K562 (cell line): ENCODE measurements around the gene ARHGAP18. TPM values are rescaled to one million over a fixed set of nuclear protein-coding genes. Genes with fewer than 3 reads are reported as not detected.

Experiments
- ATAC-seq: fragments of 200-7000 bp; cut with Tn5 transposase; 3 replicates; pipeline ENCODE4 v1.9.1; 2020; ENCODE audit warnings: moderate library complexity
- BruUV-seq: library from RNA; stranded (reverse); fragments of 400-500 nt; replicated peaks from 2 replicates; lab custom pipeline; 2021; lab: Mats Ljungman, UMichigan
- CTCF ChIA-PET: fragments of 300-600 bp; formaldehyde crosslinking; extraction: SDS; loops from one replicate; lab custom pipeline; 2021; ENCODE audit warnings: low intra/inter-chr PET ratio; lab: Yijun Ruan, JAX
- POLR2A ChIA-PET: fragments of 300-600, 350-650 bp; sonication (Branson Sonifier 250); formaldehyde crosslinking; extraction: SDS; loops from one replicate; lab custom pipeline; 2021; ENCODE audit warnings: antibody characterized with exemption, inconsistent platforms; lab: Yijun Ruan, JAX
- DNase-seq, 4 experiments: peaks; one replicate each; pipeline versions ENCODE4 v3.0.0 to v3.0.0-alpha.2; 2011 to 2018; ENCODE audit warnings: low spot score in 3 of 4, mixed read lengths in 3 of 4; ENCODE audit errors: extremely low read depth in 1 of 4
- FAIRE-seq: peaks from 2 replicates; lab custom pipeline; 2011; peaks lifted over from hg19 to GRCh38; lab: Jason Lieb, UNC
- H2AFZ ChIP-seq: 2 replicates; pipeline ENCODE4 v1.6.0; 2011; ENCODE audit warnings: low read depth, low read length, control low read depth, inconsistent platforms
- H3K27ac ChIP-seq: fragments of 200-600 bp; 3 replicates; pipeline ENCODE4 v1.8.0; 2011; ENCODE audit warnings: low read depth, mild to moderate bottlenecking, control low read depth, inconsistent platforms, low read length, moderate library complexity, mixed read lengths; ENCODE audit errors: extremely low read depth
- H3K27me3 ChIP-seq, 2 experiments: fragments of 300-600 bp in 1 of 2; 2 replicates in 1 of 2; 3 replicates in 1 of 2; pipeline versions ENCODE4 v1.6.0 to v1.8.0; 2011; ENCODE audit warnings: inconsistent platforms in 2 of 2, low read length in 2 of 2, mild to moderate bottlenecking in 1 of 2, mixed read lengths in 1 of 2, moderate library complexity in 1 of 2; ENCODE audit not compliant: control insufficient read depth in 2 of 2, insufficient read depth in 2 of 2
- H3K36me3 ChIP-seq: fragments of 300-600 bp; 3 replicates; pipeline ENCODE4 v1.8.0; 2011; ENCODE audit warnings: mild to moderate bottlenecking, low read length, inconsistent platforms; ENCODE audit not compliant: control insufficient read depth, insufficient read depth
- H3K4me1 ChIP-seq, 2 experiments: fragments of 200-600 bp in 1 of 2; replicated peaks in 1 of 2; 2 replicates in 1 of 2; 3 replicates in 1 of 2; pipeline versions ENCODE4 v1.5.1 to v1.8.0; 2011; ENCODE audit warnings: inconsistent platforms in 2 of 2, low read length in 2 of 2, mild to moderate bottlenecking in 1 of 2, mixed read lengths in 1 of 2, moderate library complexity in 1 of 2; ENCODE audit not compliant: control insufficient read depth in 2 of 2, insufficient read depth in 2 of 2
- H3K4me2 ChIP-seq: 2 replicates; pipeline ENCODE4 v1.6.1; 2011; ENCODE audit warnings: low read length, control low read depth, inconsistent platforms, mixed read lengths; ENCODE audit not compliant: insufficient read depth
- H3K4me3 ChIP-seq: fragments of 200-600 bp; sonication (generic), shearing (Covaris generic); 2 replicates; pipeline ENCODE4 v1.5.1; 2016; ENCODE audit warnings: control low read depth, inconsistent platforms
- H3K79me2 ChIP-seq: fragments of 200-600 bp; 3 replicates; pipeline ENCODE4 v1.8.0; 2011; ENCODE audit warnings: low read length, inconsistent platforms; ENCODE audit not compliant: control insufficient read depth, insufficient read depth
- H3K9ac ChIP-seq, 2 experiments: 2 replicates each; pipeline versions ENCODE4 v1.6.0 to v1.6.1; 2011; ENCODE audit warnings: low read depth in 2 of 2, low read length in 2 of 2, control low read depth in 1 of 2, inconsistent platforms in 1 of 2, mild to moderate bottlenecking in 1 of 2, mixed read lengths in 1 of 2; ENCODE audit not compliant: insufficient read depth in 1 of 2
- H3K9me1 ChIP-seq: one replicate; pipeline ENCODE4 v1.6.0; 2011; ENCODE audit warnings: inconsistent platforms, mild to moderate bottlenecking, low read length, moderate library complexity; ENCODE audit not compliant: control insufficient read depth, insufficient read depth
- H3K9me3 ChIP-seq: replicated peaks from 2 replicates; pipeline ENCODE4 v1.5.1; 2011; ENCODE audit warnings: low read depth, low read length, inconsistent platforms; ENCODE audit not compliant: control insufficient read depth, insufficient read depth
- H4K20me1 ChIP-seq: replicated peaks from 2 replicates; pipeline ENCODE4 v1.6.1; 2011; ENCODE audit warnings: low read length, inconsistent platforms, mixed read lengths; ENCODE audit not compliant: control insufficient read depth, insufficient read depth
- BRD4 ChIP-seq: fragments of 200-600 bp; sonication (generic); IDR thresholded peaks from 2 replicates; pipeline ENCODE4 v1.6.1; 2017; ENCODE audit warnings: inconsistent platforms
- ETV5 ChIP-seq: sonication (generic); formaldehyde crosslinking; IDR thresholded peaks from 2 replicates; pipeline ENCODE4 v1.4.0; 2020; ENCODE audit warnings: low read depth, mild to moderate bottlenecking, missing genetic modification reagents
- ILF3 ChIP-seq: fragments of 450-650 bp; IDR thresholded peaks from 2 replicates; pipeline ENCODE4 v1.6.1; 2018; ENCODE audit warnings: antibody characterized with exemption, mild to moderate bottlenecking, moderate library complexity, borderline replicate concordance
- L3MBTL2 ChIP-seq: fragments of 450-650 bp; IDR thresholded peaks from 2 replicates; pipeline ENCODE4 v1.6.1; 2016; ENCODE audit warnings: mild to moderate bottlenecking, moderate library complexity
- NCOR1 ChIP-seq: fragments of 450-650 bp; IDR thresholded peaks from 2 replicates; pipeline ENCODE4 v1.6.1; 2016; ENCODE audit warnings: mild to moderate bottlenecking, moderate library complexity
- SMAD4 ChIP-seq: fragments of 250-450 bp; sonication (Bioruptor Pico); conservative IDR thresholded peaks from 2 replicates; pipeline ENCODE4 v1.8.0; 2021; ENCODE audit warnings: inconsistent platforms, mild to moderate bottlenecking, moderate library complexity
- TRIM28 ChIP-seq: fragments of 450-650 bp; IDR thresholded peaks from 2 replicates; pipeline ENCODE4 v1.6.1; 2017
- ZNF197 ChIP-seq: fragments of 200-800 bp; sonication (Bioruptor generic); IDR thresholded peaks from 2 replicates; pipeline ENCODE4 v1.6.1; 2016; ENCODE audit warnings: low read depth, missing genetic modification characterization, missing compliant biosample characterization
- ZNF232 ChIP-seq: sonication (generic); formaldehyde crosslinking; IDR thresholded peaks from 2 replicates; pipeline ENCODE4 v1.8.0; 2022; ENCODE audit warnings: mild to moderate bottlenecking, missing genetic modification reagents
- WGBS: fragments of 100-300 bp; shearing (Covaris generic); methylation state at CpG from one replicate; pipeline ENCODE4 v1.1.6; 2016; ENCODE audit warnings: low coverage, mixed read lengths; ENCODE audit not compliant: insufficient coverage; ENCODE audit errors: missing lambda C conversion rate; 5-methylcytosine and 5-hydroxymethylcytosine counted together
- in situ Hi-C: fragments of 300-500 bp; cut with MboI; formaldehyde crosslinking; loops from 4 replicates; pipeline ENCODE4 v1.15.0; 2018; ENCODE audit warnings: inconsistent platforms, mixed read lengths
- intact Hi-C: fragments of 100-400 bp; cut with micrococcal nuclease; formaldehyde crosslinking; loops from 2 replicates; pipeline ENCODE4 v1.14.2; 2022
- polyA plus RNA-seq, 8 experiments: library from polyadenylated mRNA; depleted of rRNA in 4 of 8; stranded (reverse) in 5 of 8; unstranded in 3 of 8; fragments of >200 nt; fragmentation: Nextera tagmentation in 2 of 8; fragmentation: Illumina TruSeq in 1 of 8; extraction: Ambion mirVana in 2 of 8; extraction: Trizol in 1 of 8; gene quantifications; 2 replicates each; pipeline versions ENCODE4 v1.2.1 to v1.2.3, GENCODE V29; 2011 to 2014; ENCODE audit warnings: inconsistent platforms in 1 of 8, missing spikeins in 1 of 8
- total RNA-seq, 7 experiments: library from RNA; depleted of rRNA in 6 of 7; stranded (reverse); fragments of >200 nt in 6 of 7; fragmentation: Illumina TruSeq in 2 of 7; extraction: Trizol in 2 of 7; gene quantifications; 2 replicates each; pipeline versions ENCODE4 v1.2.1 to v1.2.3, GENCODE V29; 2011 to 2021; ENCODE audit warnings: low replicate concordance in 1 of 7
- TF ChIP-seq, protein P1 (sequence below): fragments of 450-650 bp; IDR thresholded peaks from 2 replicates; pipeline ENCODE4 v1.6.1; 2016; ENCODE audit warnings: missing biosample characterization, missing genetic modification characterization
- TF ChIP-seq, protein P2 (sequence below), 2 experiments: fragments of 450-650 bp; formaldehyde crosslinking in 1 of 2; IDR thresholded peaks; 2 replicates each; pipeline versions ENCODE4 v1.4.0 to v1.6.1; 2014 to 2020; ENCODE audit warnings: mild to moderate bottlenecking in 2 of 2, borderline replicate concordance in 1 of 2, low read depth in 1 of 2

Gene ARHGAP18
- total and polyA plus RNA-seq, 9 of the 15 experiments (the other 6 are each of a cell fraction or from before 2014, with no cell fraction given) = 13.3 to 29.7 (median 21.1) TPM

DNA sequence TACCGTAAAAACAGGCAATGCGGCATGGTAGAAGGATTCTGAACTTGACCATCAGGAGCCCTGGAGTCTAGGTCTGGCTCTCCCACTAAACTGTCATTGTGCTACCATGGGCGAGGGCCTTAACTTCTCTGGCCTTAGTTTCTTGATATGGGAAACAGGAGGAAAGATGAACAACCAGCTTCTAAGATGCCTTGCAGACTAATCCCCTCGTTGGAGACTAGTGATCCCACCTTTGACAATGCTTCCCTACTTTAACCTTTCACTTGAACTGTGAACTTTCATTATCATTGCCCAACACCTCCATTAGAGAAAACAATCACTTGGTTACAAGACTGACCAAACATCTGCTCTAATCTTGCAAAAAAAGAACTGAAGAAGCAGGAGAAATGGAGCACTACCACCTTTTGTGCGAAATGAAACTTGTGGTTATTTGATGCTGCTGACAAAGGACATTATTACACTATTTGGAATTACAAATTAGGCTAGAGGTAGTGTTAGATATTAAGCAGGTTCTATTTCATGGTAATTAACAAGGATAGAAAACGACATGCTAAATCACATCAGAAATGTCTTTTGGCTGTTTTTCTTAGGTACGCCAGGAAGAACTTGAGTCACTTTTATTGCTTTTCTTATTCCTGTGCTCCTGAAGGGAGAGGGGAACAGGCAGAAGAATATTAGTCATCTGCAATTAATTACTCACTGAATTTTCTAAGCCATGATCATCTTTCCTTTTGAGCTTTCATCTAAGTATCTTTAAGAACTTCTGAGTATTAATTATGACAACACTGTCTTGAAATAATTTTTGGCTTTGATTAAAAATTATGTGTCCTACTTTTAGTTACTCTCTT, 39.1 kb upstream of the ARHGAP18 start:
- peak; percentile 42 for FAIRE-seq
- TF ChIP-seq, protein P1, sequence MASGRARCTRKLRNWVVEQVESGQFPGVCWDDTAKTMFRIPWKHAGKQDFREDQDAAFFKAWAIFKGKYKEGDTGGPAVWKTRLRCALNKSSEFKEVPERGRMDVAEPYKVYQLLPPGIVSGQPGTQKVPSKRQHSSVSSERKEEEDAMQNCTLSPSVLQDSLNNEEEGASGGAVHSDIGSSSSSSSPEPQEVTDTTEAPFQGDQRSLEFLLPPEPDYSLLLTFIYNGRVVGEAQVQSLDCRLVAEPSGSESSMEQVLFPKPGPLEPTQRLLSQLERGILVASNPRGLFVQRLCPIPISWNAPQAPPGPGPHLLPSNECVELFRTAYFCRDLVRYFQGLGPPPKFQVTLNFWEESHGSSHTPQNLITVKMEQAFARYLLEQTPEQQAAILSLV (tag) = 0 out of 2 replicates have a peak, but pooled peaks have one; percentile 51
- TF ChIP-seq BRD4 (0 out of 2 replicates have a peak, but pooled peaks have one; percentile 2), L3MBTL2 (0 out of 2 replicates have a peak, but pooled peaks have one; percentile 4), ZNF197 (CRISPR knock-in tag) (no peak), ZNF232 (CRISPR knock-in tag) (no peak), ILF3 (no peak), TRIM28 (no peak), SMAD4 (peak; percentile 38; the same call in 1 of the 2 replicates), ETV5 (CRISPR knock-in tag) (no peak), NCOR1 (0 out of 2 replicates have a peak, but pooled peaks have one; percentile 8)
- TF ChIP-seq, protein P2, sequence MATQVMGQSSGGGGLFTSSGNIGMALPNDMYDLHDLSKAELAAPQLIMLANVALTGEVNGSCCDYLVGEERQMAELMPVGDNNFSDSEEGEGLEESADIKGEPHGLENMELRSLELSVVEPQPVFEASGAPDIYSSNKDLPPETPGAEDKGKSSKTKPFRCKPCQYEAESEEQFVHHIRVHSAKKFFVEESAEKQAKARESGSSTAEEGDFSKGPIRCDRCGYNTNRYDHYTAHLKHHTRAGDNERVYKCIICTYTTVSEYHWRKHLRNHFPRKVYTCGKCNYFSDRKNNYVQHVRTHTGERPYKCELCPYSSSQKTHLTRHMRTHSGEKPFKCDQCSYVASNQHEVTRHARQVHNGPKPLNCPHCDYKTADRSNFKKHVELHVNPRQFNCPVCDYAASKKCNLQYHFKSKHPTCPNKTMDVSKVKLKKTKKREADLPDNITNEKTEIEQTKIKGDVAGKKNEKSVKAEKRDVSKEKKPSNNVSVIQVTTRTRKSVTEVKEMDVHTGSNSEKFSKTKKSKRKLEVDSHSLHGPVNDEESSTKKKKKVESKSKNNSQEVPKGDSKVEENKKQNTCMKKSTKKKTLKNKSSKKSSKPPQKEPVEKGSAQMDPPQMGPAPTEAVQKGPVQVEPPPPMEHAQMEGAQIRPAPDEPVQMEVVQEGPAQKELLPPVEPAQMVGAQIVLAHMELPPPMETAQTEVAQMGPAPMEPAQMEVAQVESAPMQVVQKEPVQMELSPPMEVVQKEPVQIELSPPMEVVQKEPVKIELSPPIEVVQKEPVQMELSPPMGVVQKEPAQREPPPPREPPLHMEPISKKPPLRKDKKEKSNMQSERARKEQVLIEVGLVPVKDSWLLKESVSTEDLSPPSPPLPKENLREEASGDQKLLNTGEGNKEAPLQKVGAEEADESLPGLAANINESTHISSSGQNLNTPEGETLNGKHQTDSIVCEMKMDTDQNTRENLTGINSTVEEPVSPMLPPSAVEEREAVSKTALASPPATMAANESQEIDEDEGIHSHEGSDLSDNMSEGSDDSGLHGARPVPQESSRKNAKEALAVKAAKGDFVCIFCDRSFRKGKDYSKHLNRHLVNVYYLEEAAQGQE (IDR thresholded peaks at IDR 0.05; ENCODE audit: borderline replicate concordance) = no peak
- TF ChIP-seq, protein P2 (CRISPR knock-in tag; IDR thresholded peaks at IDR 0.05; ENCODE audit: low read depth) = 0 out of 2 replicates have a peak, but pooled peaks have one; percentile 27

More for the DNA sequence above, 39.1 kb upstream of the ARHGAP18 start:
- Histone ChIP-seq H3K4me3 (no peak overlapping the region), H3K4me1 (peaks cover 0 to 39% of the 10 kb centered on the region in 2 experiments; a peak in 4 of 5 replicates), H3K27ac (no peak overlapping the region; the same call in 1 of the 3 replicates), H3K27me3 (no peaks in the 10 kb centered on the region), H3K79me2 (no peaks in the 10 kb centered on the region), H3K9me3 (no peaks in the 10 kb centered on the region), H3K36me3 (no peaks in the 10 kb centered on the region; the same call in 2 of the 3 replicates), H3K4me2 (peak overlapping the region; percentile 28; the same call in 1 of the 2 replicates), H3K9me1 (no peaks in the 10 kb centered on the region), H3K9ac (peak overlapping the region in 1 of 2 experiments; percentile 6; a peak in 1 of 4 replicates), H2AFZ (peak overlapping the region; percentile 77), H4K20me1 (no peaks in the 10 kb centered on the region)
- WGBS = 52% methylated on average over 7 of the region's 7 CpGs
- intact Hi-C loops (no loop called here), in situ Hi-C loops (loop anchor here (10.0 kb wide), 1 partner anchor 154 kb away; no protein-coding TSS in a partner anchor)
- BruUV-seq = no TSS peak
- ATAC-seq = peak; percentile 22
- DNase-seq = no peak
- POLR2A ChIA-PET = interaction anchor here (0.6 to 1.8 kb wide), 5 partner anchors 8 to 85 kb away, joined by 3 to 6 read pairs (median 3); no protein-coding TSS in a partner anchor
- CTCF ChIA-PET = no interaction called here
